Fibroblast of villous mesenchyme (primary cell): ENCODE measurements around the gene NADSYN1. TPM values are rescaled to one million over a fixed set of nuclear protein-coding genes. Genes with fewer than 3 reads are reported as not detected.

Experiments used
- DNase-seq: peaks from one replicate; pipeline ENCODE4 v3.0.0-alpha.2; 2010; ENCODE audit warnings: low read depth
- H3K4me3 ChIP-seq: 2 replicates; pipeline ENCODE4 v1.5.1; 2011; ENCODE audit warnings: low read depth, mild to moderate bottlenecking, low read length
- total RNA-seq: library from RNA; depleted of rRNA; stranded (reverse); fragments of >200 nt; gene quantifications from 2 replicates; pipeline ENCODE4 v1.2.3, GENCODE V29; 2012
- TF ChIP-seq, protein P1 (sequence below): IDR thresholded peaks from 2 replicates; pipeline ENCODE4 v1.5.1; 2012; ENCODE audit warnings: low read depth, mild to moderate bottlenecking, low read length; ENCODE audit not compliant: insufficient read depth

Gene NADSYN1
- total RNA-seq, 1 donor, result 71.2 TPM

DNA sequence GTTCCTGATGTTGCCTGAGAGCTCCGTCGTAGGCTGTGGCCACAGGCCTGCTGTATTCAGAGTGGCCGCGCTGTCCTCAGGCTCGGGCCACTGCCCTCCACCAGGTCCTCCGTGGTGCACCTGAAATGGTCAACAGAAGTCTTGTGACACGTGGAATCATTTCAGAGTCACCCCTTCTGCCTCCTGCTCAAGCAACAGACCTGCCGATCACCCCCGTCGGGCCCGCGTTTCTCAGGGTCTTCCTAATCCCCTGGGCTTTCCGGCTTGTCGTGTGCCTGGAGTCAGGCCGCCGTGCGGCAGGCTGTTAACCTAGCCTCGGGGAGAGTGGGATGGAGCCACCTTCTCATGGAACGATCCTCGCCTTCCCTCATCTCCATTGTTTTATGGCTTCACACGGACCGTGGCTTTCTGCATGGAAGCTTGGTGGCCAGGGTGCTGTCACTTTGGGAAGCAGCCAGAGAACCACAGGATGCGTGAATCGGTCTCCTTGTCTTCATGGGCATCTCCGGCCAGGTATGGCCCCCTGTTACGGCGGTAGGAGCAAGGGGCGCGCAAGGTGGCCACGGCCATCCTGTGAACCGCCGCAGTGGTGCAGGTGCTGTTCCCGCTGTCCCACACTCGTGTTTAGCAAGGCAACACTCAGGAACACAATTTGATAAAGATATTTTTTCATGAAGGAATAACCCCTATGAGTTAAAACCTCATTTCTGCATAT is 24.1 kb downstream of the NADSYN1 start:
- TF ChIP-seq, protein P1, sequence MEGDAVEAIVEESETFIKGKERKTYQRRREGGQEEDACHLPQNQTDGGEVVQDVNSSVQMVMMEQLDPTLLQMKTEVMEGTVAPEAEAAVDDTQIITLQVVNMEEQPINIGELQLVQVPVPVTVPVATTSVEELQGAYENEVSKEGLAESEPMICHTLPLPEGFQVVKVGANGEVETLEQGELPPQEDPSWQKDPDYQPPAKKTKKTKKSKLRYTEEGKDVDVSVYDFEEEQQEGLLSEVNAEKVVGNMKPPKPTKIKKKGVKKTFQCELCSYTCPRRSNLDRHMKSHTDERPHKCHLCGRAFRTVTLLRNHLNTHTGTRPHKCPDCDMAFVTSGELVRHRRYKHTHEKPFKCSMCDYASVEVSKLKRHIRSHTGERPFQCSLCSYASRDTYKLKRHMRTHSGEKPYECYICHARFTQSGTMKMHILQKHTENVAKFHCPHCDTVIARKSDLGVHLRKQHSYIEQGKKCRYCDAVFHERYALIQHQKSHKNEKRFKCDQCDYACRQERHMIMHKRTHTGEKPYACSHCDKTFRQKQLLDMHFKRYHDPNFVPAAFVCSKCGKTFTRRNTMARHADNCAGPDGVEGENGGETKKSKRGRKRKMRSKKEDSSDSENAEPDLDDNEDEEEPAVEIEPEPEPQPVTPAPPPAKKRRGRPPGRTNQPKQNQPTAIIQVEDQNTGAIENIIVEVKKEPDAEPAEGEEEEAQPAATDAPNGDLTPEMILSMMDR, result no peak
- no peak overlapping the region for H3K4me3 ChIP-seq
- no peak for DNase-seq

DNA sequence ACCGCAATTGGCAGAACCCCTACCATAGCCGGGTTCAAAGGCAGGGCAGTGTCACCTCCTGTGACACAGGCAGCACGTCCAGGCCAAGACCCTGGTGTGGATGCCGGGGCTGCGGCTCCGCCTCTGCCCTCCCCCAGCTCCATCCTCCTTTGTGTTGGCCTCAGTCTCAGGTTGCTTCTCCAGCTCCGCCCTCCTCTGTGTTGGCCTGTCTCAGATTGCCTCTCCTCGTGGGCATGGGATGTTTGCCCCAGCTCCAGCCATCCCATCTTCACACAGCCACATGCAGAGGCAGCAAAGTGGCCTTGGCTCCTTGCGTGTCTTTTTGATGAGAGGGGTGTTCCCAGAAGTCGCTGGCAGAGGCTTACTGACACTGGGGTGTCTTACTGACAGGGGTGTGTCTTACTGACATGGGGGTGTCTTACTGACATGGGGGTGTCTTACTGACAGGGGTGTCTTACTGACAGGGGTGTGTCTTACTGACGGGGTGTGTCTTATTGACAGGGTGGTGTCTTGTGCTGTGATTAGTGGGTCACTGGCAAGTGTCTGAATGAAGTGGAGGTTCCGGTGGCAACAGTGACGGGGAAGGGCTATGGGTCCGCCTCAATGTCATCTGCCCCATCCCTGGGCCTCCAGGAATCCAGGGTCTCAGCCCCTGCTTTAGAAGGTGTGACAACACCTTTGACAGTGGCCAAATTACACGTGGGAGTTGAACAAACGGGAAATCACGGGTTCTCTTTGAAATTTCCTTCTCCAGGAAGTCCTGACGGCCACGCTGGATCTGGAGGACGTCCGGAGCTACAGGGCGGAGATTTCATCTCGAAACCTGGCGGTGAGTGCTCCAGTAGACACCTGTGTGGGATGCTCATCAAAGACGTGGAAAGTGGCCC is 24.9 kb downstream of the NADSYN1 start:
- DNase-seq, result no peak
- H3K4me3 ChIP-seq, result no peak overlapping the region
- TF ChIP-seq, protein P1, result no peak

DNA sequence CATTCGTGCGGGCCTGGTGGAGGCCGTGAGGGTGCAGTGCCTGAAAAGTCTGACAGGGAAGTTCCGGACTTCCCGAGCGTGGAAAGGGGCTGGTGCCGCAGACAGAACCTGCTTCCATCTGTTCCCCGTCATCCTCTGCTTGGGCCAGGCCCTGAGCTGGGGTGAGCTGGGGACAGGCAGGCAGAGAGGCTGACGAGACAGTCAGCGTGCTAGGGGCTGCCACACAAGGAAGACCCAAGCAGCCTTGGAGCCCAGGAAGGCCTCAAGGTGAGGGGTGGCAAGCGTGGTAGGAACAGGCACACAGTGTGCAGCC is 25.5 kb downstream of the NADSYN1 start:
- TF ChIP-seq, protein P1, result no peak
- H3K4me3 ChIP-seq, result no peak overlapping the region
- DNase-seq, result no peak

DNA sequence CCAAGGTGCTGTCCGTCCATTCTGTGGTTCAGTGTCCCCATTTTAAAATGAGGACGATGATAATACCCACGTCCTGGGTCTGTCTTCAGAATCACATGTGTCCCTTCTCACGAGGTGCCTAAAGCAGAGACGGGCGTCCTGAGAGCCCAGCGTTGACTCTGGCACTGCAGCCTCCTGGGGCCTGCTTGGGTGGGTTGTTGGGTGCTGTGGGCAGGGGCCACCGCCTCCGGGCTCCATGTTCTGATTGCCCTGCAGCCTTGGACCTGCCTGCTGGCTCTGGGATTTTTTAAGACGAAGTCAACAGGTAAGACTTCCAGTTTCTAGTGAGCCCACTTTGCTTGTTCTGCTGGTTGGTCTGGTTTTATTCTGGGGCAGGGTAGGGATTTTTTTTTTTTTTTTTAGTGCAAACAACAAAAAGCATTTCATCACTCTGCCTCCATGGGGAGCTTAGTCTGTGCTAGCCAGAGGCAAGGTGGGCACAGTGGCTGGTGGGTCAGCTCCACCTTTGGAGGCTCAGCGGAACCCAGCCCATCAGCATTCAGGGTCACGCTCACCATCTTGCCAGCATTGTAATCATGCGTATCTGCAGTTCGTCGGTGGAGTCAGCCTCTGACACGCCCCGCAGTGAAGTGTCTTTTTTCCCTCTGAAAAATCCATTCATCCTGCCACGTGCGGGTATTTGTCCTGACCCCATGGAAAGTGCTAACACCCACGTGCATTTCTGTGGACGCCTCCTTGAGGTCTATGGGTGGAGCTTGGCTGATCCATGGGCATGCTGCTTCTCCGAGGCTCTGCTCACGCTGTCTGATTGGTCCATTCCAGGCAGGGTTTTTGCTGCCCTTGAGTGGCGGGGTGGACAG is 28.3 kb downstream of the NADSYN1 start:
- H3K4me3 ChIP-seq, result no peak overlapping the region
- no peak for DNase-seq
- TF ChIP-seq, protein P1, result no peak

DNA sequence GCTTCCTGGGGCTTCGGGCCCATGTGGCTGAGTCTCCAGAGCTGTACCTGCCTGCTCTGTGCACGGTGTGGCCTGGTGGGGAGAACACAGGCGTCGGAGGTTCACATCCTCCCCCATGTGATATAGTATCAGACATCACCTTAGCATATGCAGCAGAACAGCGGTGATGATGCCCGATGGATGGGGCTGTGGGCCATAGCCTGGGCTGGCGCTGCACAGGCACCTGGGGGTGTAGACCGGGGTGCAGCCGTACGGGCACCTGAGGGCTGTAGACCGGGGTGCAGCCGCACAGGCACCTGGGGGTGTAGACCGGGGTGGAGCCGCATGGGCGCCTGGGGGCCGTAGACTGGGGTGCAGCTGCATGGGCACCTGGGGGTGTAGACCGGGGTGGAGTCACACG is 29.2 kb downstream of the NADSYN1 start:
- TF ChIP-seq, protein P1, result no peak
- DNase-seq, result no peak
- no peak overlapping the region for H3K4me3 ChIP-seq

DNA sequence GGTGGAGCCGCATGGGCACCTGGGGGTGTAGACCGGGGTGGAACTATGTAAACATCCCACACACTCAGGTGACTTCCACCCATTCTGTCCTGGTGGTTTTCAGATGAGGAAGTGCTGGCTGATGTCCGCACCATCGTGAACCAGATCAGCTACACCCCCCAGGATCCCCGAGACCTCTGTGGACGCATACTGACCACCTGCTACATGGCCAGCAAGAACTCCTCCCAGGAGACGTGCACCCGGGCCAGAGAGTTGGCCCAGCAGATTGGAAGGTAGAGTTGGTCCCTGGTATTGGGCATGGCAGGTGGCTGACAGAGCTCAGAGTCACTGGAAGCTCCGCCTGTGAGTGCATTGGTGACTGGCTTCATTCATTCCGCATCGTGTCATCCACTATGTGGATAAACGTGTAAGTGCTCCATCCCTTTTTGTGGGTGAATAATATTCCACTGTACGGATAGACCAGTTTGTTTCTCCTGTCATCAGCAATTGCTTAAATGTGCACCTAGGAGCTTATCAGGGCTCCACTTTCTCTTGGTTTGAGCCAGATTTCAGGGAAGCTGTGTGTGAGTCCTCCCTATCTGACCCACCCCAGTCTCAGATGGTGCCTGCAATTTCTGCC is 29.9 kb downstream of the NADSYN1 start:
- TF ChIP-seq, protein P1, result no peak
- no peak overlapping the region for H3K4me3 ChIP-seq
- no peak for DNase-seq
